Activated naive CD8-positive, alpha-beta T cell treated with anti-CD3 and anti-CD28 coated beads, Interleukin-2, amount 10 ng/mL, durations not matched to agents 7 days and 5 days (primary cell): Measurements from ENCODE around the gene SLC5A5. TPM values are rescaled to one million over a fixed set of nuclear protein-coding genes. Genes with fewer than 3 reads are reported as not detected.
"Not testable (repeated sequence)": the region's sequence is repeated elsewhere in the genome, so short reads cannot be mapped to it uniquely, and the experiment has no call there.

Experiments
- ATAC-seq: fragments of 150-1000 bp; cut with Tn5 transposase; one replicate; pipeline ENCODE4 v1.10.0; 2021; ENCODE audit warnings: low read depth, moderate library complexity
- POLR2A ChIA-PET: fragments of 350-600 bp; sonication (Branson Sonifier 250); formaldehyde crosslinking; loops from one replicate; lab custom pipeline; 2021; ENCODE audit warnings: antibody characterized with exemption; lab: Charles Lee
- DNase-seq: peaks from one replicate; pipeline ENCODE4 v3.0.0; 2021
- H3K27ac Mint-ChIP-seq: one replicate; pipeline ENCODE4 v1.8.0; 2022; ENCODE audit warnings: mild to moderate bottlenecking, mixed read lengths
- H3K27me3 Mint-ChIP-seq: one replicate; pipeline ENCODE4 v1.8.0; 2022; ENCODE audit warnings: mild to moderate bottlenecking, moderate library complexity, mixed read lengths
- H3K36me3 Mint-ChIP-seq: one replicate; pipeline ENCODE4 v1.8.0; 2021; ENCODE audit warnings: mild to moderate bottlenecking, mixed read lengths
- H3K4me1 Mint-ChIP-seq: one replicate; pipeline ENCODE4 v1.8.0; 2021; ENCODE audit warnings: mixed read lengths
- H3K4me3 Mint-ChIP-seq: one replicate; pipeline ENCODE4 v1.8.0; 2022; ENCODE audit warnings: mild to moderate bottlenecking, moderate library complexity, mixed read lengths
- H3K9me3 Mint-ChIP-seq: one replicate; pipeline ENCODE4 v1.8.0; 2021; ENCODE audit warnings: mixed read lengths
- total RNA-seq, 2 experiments: library from RNA; stranded (reverse); gene quantifications; one replicate each; pipeline ENCODE4 v1.2.3, GENCODE V29; 2021

Gene SLC5A5
- total RNA-seq, 2 experiments from 2014 or later, result 1.8 to 2.2 TPM

DNA sequence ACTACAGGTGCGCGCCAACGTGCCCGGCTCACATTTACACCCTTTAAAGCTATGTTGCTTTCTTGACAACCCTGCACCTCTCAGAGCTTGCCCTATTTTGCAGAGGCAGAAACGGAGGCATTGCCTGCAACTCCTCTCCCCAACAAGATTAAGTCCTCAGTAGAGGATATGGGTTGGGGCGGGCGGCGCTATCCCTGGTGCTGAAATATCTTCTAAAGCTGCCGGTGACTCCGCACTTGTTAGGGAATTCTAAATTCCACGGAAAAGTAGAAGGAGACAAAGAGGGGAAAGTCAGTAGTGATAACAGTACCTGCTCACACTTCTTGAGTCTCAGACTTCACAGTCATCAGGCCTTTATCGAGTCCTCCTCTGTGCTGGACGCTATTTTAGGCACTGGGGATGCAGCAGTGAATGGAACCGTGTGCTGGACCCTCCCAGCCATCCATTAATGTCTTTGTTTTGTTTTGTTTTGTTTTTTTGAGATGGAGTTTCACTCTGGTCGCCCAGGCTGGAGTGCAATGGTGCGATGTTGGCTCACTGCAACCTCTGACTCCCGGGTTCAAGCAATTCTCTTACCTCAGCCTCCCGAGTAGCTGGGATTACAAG, 18.0 kb downstream of the SLC5A5 start:
- H3K27me3 Mint-ChIP-seq, result no peaks in the 10 kb centered on the region
- H3K9me3 Mint-ChIP-seq, result no peaks in the 10 kb centered on the region
- DNase-seq (no peak), ATAC-seq (peak; percentile 47)
- no peak overlapping the region for H3K4me3 Mint-ChIP-seq
- H3K27ac Mint-ChIP-seq, result no peak overlapping the region
- H3K36me3 Mint-ChIP-seq, result no peaks in the 10 kb centered on the region
- H3K4me1 Mint-ChIP-seq, result peaks cover 1% of the 10 kb centered on the region
- POLR2A ChIA-PET, result interaction anchor here (0.7 kb wide), 1 partner anchor 40 kb away, joined by 3 read pairs; no protein-coding TSS in a partner anchor

DNA sequence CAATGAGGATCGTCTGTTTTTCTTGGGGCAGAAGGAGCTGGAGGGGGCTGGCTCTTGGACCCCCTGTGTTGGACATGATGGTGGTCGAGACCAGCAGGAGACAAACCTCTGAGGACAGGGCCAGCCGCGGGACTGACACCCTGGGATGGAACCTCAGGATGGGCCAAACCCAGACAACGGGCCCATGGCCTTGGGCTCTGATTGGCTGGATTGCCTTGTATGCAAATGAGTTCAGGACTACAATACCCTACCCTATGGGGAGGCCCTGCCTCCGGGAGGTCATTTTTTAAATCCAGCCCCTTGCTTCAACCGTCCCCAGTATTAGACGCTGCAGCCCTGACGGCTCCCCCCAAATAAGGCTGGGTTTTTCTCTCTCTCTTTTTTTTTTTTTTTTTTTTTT, 22.0 kb downstream of the SLC5A5 start:
- H3K4me1 Mint-ChIP-seq, result no peaks in the 10 kb centered on the region
- H3K27ac Mint-ChIP-seq, result no peak overlapping the region
- peaks cover 1% of the 10 kb centered on the region for H3K27me3 Mint-ChIP-seq
- POLR2A ChIA-PET, result no interaction called here
- no peaks in the 10 kb centered on the region for H3K36me3 Mint-ChIP-seq
- no peak overlapping the region for H3K4me3 Mint-ChIP-seq
- H3K9me3 Mint-ChIP-seq, result no peaks in the 10 kb centered on the region
- DNase-seq (no peak), ATAC-seq (no peak)

GRCh38 chr19:17902701-17903100, 31.0 kb downstream of the SLC5A5 start:
- POLR2A ChIA-PET, result no interaction called here

DNA sequence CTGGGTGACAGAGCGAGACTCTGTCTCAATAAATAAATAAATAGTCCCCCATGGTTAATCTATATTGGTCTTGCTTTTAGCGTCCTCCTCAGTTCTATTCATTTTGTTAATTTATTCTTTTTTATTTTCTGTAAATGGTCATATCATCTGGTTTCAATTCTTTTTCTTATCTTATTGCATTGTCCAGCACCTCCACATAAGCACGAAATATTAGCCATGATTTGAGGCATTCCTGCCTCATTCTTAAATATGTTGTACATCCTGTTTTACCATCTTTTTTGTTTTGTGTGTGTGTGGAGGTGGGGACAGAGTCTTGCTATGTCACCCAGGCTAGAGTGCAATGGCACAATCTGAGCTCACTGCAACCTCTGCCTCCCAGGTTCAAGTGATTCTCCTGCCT, 36.5 kb downstream of the SLC5A5 start:
- no peaks in the 10 kb centered on the region for H3K9me3 Mint-ChIP-seq

More at GRCh38 chr19:17902701-17903100, 31.0 kb downstream of the SLC5A5 start:
- DNase-seq (no peak), ATAC-seq (no peak)
- no peaks in the 10 kb centered on the region for H3K9me3 Mint-ChIP-seq
- no peak overlapping the region for H3K4me3 Mint-ChIP-seq
- no peaks in the 10 kb centered on the region for H3K36me3 Mint-ChIP-seq
- H3K4me1 Mint-ChIP-seq, result no peaks in the 10 kb centered on the region
- peaks cover 17% of the 10 kb centered on the region for H3K27me3 Mint-ChIP-seq
- no peak overlapping the region for H3K27ac Mint-ChIP-seq

DNA sequence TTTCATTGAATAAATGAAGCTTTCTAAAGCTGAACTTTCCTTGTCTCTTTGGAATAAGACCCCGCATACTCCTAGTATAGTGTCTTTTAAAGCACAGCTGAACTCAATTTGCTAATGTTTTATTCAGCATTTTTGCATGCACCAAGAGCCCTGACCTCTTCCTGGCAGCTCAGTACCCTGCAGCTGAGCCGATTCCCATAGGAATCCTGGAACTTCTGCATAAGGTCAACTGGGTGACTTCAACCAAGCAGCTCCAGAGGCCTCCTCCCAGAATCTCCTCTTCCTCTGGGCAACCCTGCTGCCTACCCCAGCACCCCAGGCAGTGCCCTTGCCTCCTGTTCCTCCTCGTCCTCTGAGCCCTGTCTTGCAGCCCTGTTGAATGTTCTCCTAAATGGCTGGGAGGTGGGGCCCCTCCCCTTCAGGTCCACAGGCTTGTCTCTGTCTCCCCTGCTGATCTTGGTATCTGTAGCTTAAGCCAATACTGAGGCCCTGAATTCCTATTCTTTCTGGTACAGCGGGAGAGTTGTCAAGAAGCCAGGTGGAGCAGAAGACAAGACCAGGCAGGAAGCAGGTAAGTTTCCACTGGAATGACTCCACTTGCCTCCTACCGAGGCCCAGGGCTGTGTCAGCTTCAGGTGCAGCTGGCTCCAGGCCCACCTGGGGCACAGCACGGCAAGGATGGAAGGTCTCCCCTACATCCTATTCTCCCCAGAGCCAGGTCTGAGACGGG, 37.4 kb downstream of the SLC5A5 start:
- Mint-ChIP-seq H3K9me3 (no peaks in the 10 kb centered on the region), H3K36me3 (no peaks in the 10 kb centered on the region), H3K27me3 (peaks cover 2% of the 10 kb centered on the region), H3K4me1 (no peaks in the 10 kb centered on the region), H3K27ac (no peak overlapping the region), H3K4me3 (no peak overlapping the region)
- ATAC-seq (no peak), DNase-seq (no peak)
- POLR2A ChIA-PET, result no interaction called here

More for the DNA sequence above, 36.5 kb downstream of the SLC5A5 start:
- peak overlapping the region; percentile 45 for H3K27ac Mint-ChIP-seq
- no peaks in the 10 kb centered on the region for H3K4me1 Mint-ChIP-seq
- no peak for DNase-seq
- POLR2A ChIA-PET, result no interaction called here
- no peak for ATAC-seq
- H3K27me3 Mint-ChIP-seq, result peaks cover 2% of the 10 kb centered on the region
- no peaks in the 10 kb centered on the region for H3K36me3 Mint-ChIP-seq
- H3K4me3 Mint-ChIP-seq, result no peak overlapping the region

GRCh38 chr19:17910791-17911360, 39.1 kb downstream of the SLC5A5 start:
- H3K36me3 Mint-ChIP-seq, result no peaks in the 10 kb centered on the region
- no peak overlapping the region for H3K27ac Mint-ChIP-seq
- no peaks in the 10 kb centered on the region for H3K4me1 Mint-ChIP-seq
- H3K27me3 Mint-ChIP-seq, result peaks cover 2% of the 10 kb centered on the region
- POLR2A ChIA-PET, result no interaction called here
- DNase-seq (no peak), ATAC-seq (no peak)
- H3K9me3 Mint-ChIP-seq, result no peaks in the 10 kb centered on the region
- no peak overlapping the region for H3K4me3 Mint-ChIP-seq

DNA sequence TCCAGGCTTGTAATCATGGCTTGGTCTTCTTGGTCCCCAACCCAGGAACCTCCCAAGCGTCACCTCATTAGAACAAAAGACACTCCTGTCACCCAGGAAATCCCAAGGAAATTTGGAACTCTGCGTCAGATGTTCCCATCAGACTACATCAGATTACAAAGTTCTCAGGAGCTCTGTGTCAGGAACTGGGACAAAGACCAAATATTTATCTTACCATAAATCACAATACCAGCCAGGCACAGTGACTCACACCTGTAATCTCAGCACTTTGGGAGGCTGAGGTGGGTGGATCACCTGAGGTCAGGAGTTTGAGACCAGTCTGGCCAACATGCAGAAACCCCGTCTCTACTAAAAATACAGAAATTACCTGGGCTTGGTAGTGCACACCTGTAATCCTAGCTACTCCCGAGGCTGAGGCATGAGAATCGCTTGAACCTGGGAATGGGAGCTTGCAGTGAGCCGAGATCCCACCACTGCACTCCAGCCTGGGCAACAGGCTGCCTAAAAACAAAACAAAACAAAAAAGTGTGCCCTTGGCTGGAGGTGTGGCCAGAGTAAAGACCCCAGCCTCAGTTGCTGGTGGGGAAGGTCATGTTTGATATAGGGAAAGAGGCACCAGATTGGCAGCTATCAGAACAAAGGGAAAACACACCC, 44.3 kb downstream of the SLC5A5 start:
- H3K4me1 Mint-ChIP-seq, result no peaks in the 10 kb centered on the region
- H3K36me3 Mint-ChIP-seq, result no peaks in the 10 kb centered on the region
- no peaks in the 10 kb centered on the region for H3K27me3 Mint-ChIP-seq
- DNase-seq (no peak), ATAC-seq (no peak)
- POLR2A ChIA-PET, result no interaction called here
- no peak overlapping the region for H3K4me3 Mint-ChIP-seq
- no peak overlapping the region for H3K27ac Mint-ChIP-seq
- no peaks in the 10 kb centered on the region for H3K9me3 Mint-ChIP-seq

- ATAC-seq, POLR2A ChIA-PET: not testable (repeated sequence)
Measured at GRCh38 chr19:17918151-17918550, 46.4 kb downstream of the SLC5A5 start.

DNA sequence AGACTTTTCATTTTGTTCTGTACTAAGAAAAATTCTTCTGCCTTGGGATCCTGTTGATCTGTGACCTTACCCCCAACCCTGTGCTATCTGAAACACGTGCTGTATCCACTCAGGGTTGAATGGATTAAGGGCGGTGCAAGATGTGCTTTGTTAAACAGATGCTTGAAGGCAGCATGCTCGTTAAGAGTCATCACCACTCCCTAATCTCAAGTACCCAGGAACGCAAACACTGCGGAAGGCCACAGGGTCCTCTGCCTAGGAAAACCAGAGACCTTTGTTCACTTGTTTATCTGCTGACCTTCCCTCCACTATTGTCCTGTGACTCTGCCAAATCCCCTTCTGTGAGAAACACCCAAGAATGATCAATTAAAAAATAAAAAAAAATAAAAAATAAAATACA, 47.4 kb downstream of the SLC5A5 start:
- H3K27me3 Mint-ChIP-seq, DNase-seq, ATAC-seq, H3K9me3 Mint-ChIP-seq, H3K36me3 Mint-ChIP-seq, H3K4me1 Mint-ChIP-seq, H3K27ac Mint-ChIP-seq, H3K4me3 Mint-ChIP-seq: not testable (repeated sequence)
- POLR2A ChIA-PET, result interaction anchor here (0.7 kb wide), 2 partner anchors 37 to 54 kb away, joined by 3 read pairs; no protein-coding TSS in a partner anchor

More at GRCh38 chr19:17918151-17918550, 46.4 kb downstream of the SLC5A5 start:
- not testable (repeated sequence) for H3K27ac Mint-ChIP-seq, H3K27me3 Mint-ChIP-seq, H3K4me3 Mint-ChIP-seq, H3K36me3 Mint-ChIP-seq, DNase-seq, H3K4me1 Mint-ChIP-seq, H3K9me3 Mint-ChIP-seq

GRCh38 chr19:17920527-17920926, 48.8 kb downstream of the SLC5A5 start:
- no peaks in the 10 kb centered on the region for H3K36me3 Mint-ChIP-seq
- POLR2A ChIA-PET, result interaction anchor here (0.7 kb wide), 1 partner anchor 10 kb away, joined by 8 read pairs; no protein-coding TSS in a partner anchor
- no peak overlapping the region for H3K27ac Mint-ChIP-seq
- ATAC-seq (no peak), DNase-seq (no peak)
- peaks cover 2% of the 10 kb centered on the region for H3K27me3 Mint-ChIP-seq
- H3K4me3 Mint-ChIP-seq, result no peak overlapping the region
- no peaks in the 10 kb centered on the region for H3K9me3 Mint-ChIP-seq
- H3K4me1 Mint-ChIP-seq, result no peaks in the 10 kb centered on the region

DNA sequence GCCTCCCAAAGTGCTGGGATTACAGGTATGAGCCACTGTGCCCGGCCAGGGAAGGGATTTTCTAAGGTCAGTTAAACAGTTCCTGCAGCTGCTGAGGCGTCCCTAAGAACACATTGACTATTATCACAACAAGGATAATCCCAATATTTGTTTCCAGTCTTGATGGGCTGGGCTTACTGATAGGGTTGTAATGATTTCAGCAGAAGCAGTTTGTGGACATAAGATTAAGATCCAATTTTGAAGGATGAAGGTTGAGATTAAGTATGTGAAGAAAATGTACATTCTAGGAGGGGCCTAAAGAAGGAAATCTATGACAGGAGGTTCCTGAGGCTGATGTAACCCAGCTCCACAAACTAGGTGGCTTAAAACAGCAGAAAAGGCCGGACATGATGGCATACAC, 50.4 kb downstream of the SLC5A5 start:
- Mint-ChIP-seq H3K27me3 (peaks cover 2% of the 10 kb centered on the region), H3K4me1 (peaks cover 2% of the 10 kb centered on the region), H3K27ac (no peak overlapping the region), H3K9me3 (no peaks in the 10 kb centered on the region), H3K36me3 (no peaks in the 10 kb centered on the region), H3K4me3 (no peak overlapping the region)
- DNase-seq (no peak), ATAC-seq (no peak)
- POLR2A ChIA-PET, result no interaction called here

DNA sequence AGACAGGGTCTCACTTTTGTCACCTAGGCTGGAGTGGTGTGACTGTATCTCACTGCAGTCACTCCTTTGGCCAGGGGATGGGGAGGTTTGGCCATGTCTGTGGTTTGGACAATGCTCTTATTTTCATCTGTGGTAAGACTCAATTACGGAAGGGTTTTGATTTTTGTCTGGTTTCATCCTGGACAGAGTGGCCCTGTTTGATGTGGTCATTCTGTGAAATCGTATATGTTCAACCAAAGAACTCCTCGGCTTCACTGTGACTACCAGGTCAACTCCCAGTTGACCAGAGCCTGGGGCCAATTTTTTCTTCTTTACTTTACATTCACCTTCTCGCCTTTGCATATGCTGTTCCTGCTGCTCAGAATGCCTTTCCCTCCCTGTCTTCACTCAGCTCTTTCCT, 54.3 kb downstream of the SLC5A5 start:
- peaks cover 2% of the 10 kb centered on the region for H3K4me1 Mint-ChIP-seq

GRCh38 chr19:17929056-17929455, 57.3 kb downstream of the SLC5A5 start:
- peaks cover 15% of the 10 kb centered on the region for H3K4me1 Mint-ChIP-seq
- no peak for DNase-seq
- POLR2A ChIA-PET, result interaction anchor here (0.5 to 2.0 kb wide), 3 partner anchors 40 to 71 kb away, joined by 3 to 5 read pairs (median 4); partner anchors contain the start of gene SLC5A5

More for the DNA sequence above, 54.3 kb downstream of the SLC5A5 start:
- Mint-ChIP-seq H3K4me3 (no peak overlapping the region), H3K9me3 (no peaks in the 10 kb centered on the region), H3K36me3 (no peaks in the 10 kb centered on the region), H3K27ac (no peak overlapping the region), H3K27me3 (peaks cover 2% of the 10 kb centered on the region)
- DNase-seq (no peak), ATAC-seq (no peak)
- POLR2A ChIA-PET, result no interaction called here

More at GRCh38 chr19:17929056-17929455, 57.3 kb downstream of the SLC5A5 start:
- Mint-ChIP-seq H3K27me3 (peaks cover 1% of the 10 kb centered on the region), H3K36me3 (no peaks in the 10 kb centered on the region), H3K27ac (no peak overlapping the region), H3K4me3 (no peak overlapping the region), H3K9me3 (no peaks in the 10 kb centered on the region)
- ATAC-seq, result no peak
